Mesothelial cell of epicardium (in vitro differentiated cells): ENCODE measurements around the gene CFAP90. TPM values are rescaled to one million over a fixed set of nuclear protein-coding genes. Genes with fewer than 3 reads are reported as not detected.

Experiments
- DNase-seq, 2 experiments: peaks; one replicate each; pipeline ENCODE4 v3.0.0; 2021; ENCODE audit warnings: low spot score in 2 of 2; ENCODE audit not compliant: unreplicated experiment in 2 of 2
- H3K27ac Mint-ChIP-seq: 2 replicates; pipeline ENCODE4 v1.8.0; 2021; ENCODE audit warnings: mixed read lengths
- H3K27me3 Mint-ChIP-seq: 2 replicates; pipeline ENCODE4 v1.8.0; 2021; ENCODE audit warnings: low read depth, mixed read lengths
- H3K36me3 Mint-ChIP-seq: 2 replicates; pipeline ENCODE4 v1.8.0; 2021; ENCODE audit warnings: mixed read lengths
- H3K4me1 Mint-ChIP-seq: 2 replicates; pipeline ENCODE4 v1.8.0; 2021; ENCODE audit warnings: mixed read lengths
- H3K4me3 Mint-ChIP-seq: 2 replicates; pipeline ENCODE4 v1.8.0; 2021; ENCODE audit warnings: mild to moderate bottlenecking, moderate library complexity, mixed read lengths
- H3K9me3 Mint-ChIP-seq: 2 replicates; pipeline ENCODE4 v1.8.0; 2021; ENCODE audit warnings: mixed read lengths
- CTCF ChIP-seq: fragments of 200-600 bp; sonication (generic); IDR thresholded peaks from one replicate; pipeline ENCODE4 v1.5.0; 2021; ENCODE audit warnings: antibody characterized with exemption; ENCODE audit not compliant: unreplicated experiment
- total RNA-seq: library from RNA; stranded (reverse); gene quantifications from 3 replicates; pipeline ENCODE4 v1.2.1, GENCODE V29; 2021

The CFAP90 gene
- total RNA-seq, 1 donor from 2014 or later = 0.85 TPM

- H3K9me3 Mint-ChIP-seq = peaks cover 12% of the 10 kb centered on the region
- no peak overlapping the region for H3K27ac Mint-ChIP-seq
- no peak for DNase-seq
- no peak for TF ChIP-seq CTCF
- no peak overlapping the region for H3K4me3 Mint-ChIP-seq
- peaks cover 43% of the 10 kb centered on the region for H3K27me3 Mint-ChIP-seq
- H3K4me1 Mint-ChIP-seq = no peaks in the 10 kb centered on the region
- H3K36me3 Mint-ChIP-seq = no peaks in the 10 kb centered on the region
These were observed 8.4 kb downstream of the CFAP90 start for GRCh38 chr5:7842531-7842930.

- Mint-ChIP-seq H3K4me3 (no peak overlapping the region), H3K4me1 (no peaks in the 10 kb centered on the region), H3K27ac (no peak overlapping the region)
These were observed 13.5 kb downstream of the CFAP90 start for GRCh38 chr5:7837403-7837802.

GRCh38 chr5:7834982-7835381 is 16.0 kb downstream of the CFAP90 start:
- Mint-ChIP-seq H3K4me1 (no peaks in the 10 kb centered on the region), H3K9me3 (no peaks in the 10 kb centered on the region), H3K36me3 (no peaks in the 10 kb centered on the region), H3K27ac (no peak overlapping the region), H3K27me3 (peaks cover 5% of the 10 kb centered on the region), H3K4me3 (no peak overlapping the region)
- no peak for DNase-seq
- TF ChIP-seq CTCF = no peak

More at GRCh38 chr5:7837403-7837802, 13.5 kb downstream of the CFAP90 start:
- H3K27me3 Mint-ChIP-seq = peaks cover 2% of the 10 kb centered on the region
- no peak for DNase-seq
- peaks cover 12% of the 10 kb centered on the region for H3K9me3 Mint-ChIP-seq
- no peaks in the 10 kb centered on the region for H3K36me3 Mint-ChIP-seq
- TF ChIP-seq CTCF = no peak

- H3K36me3 Mint-ChIP-seq = no peaks in the 10 kb centered on the region
- peaks cover 24% of the 10 kb centered on the region for H3K27me3 Mint-ChIP-seq
- H3K27ac Mint-ChIP-seq = no peak overlapping the region
- DNase-seq = no peak
- no peak overlapping the region for H3K4me3 Mint-ChIP-seq
- TF ChIP-seq CTCF = no peak
- H3K4me1 Mint-ChIP-seq = no peaks in the 10 kb centered on the region
- no peaks in the 10 kb centered on the region for H3K9me3 Mint-ChIP-seq
These were observed 22.7 kb downstream of the CFAP90 start for GRCh38 chr5:7828269-7828668.

- peaks cover 24% of the 10 kb centered on the region for H3K27me3 Mint-ChIP-seq
- no peak overlapping the region for H3K4me3 Mint-ChIP-seq
- no peak for TF ChIP-seq CTCF
- H3K27ac Mint-ChIP-seq = no peak overlapping the region
- H3K9me3 Mint-ChIP-seq = no peaks in the 10 kb centered on the region
- no peaks in the 10 kb centered on the region for H3K36me3 Mint-ChIP-seq
- H3K4me1 Mint-ChIP-seq = no peaks in the 10 kb centered on the region
- no peak for DNase-seq
These were observed 23.3 kb downstream of the CFAP90 start for GRCh38 chr5:7827610-7828009.

- Mint-ChIP-seq H3K36me3 (no peaks in the 10 kb centered on the region), H3K4me3 (no peak overlapping the region), H3K4me1 (no peaks in the 10 kb centered on the region), H3K27me3 (peaks cover 27% of the 10 kb centered on the region), H3K9me3 (no peaks in the 10 kb centered on the region), H3K27ac (no peak overlapping the region)
- TF ChIP-seq CTCF = no peak
- DNase-seq = no peak
These were observed 25.3 kb downstream of the CFAP90 start for GRCh38 chr5:7825630-7826029.
